HCT116 (cell line): ENCODE measurements around the gene ATP8A2. TPM values are rescaled to one million over a fixed set of nuclear protein-coding genes. Genes with fewer than 3 reads are reported as not detected.

Source experiments
- ATAC-seq: fragments of 200-7000 bp; cut with Tn5 transposase; 2 replicates; pipeline ENCODE4 v1.9.1; 2020; ENCODE audit warnings: mild to moderate bottlenecking, moderate library complexity
- BruUV-seq: library from RNA; stranded (reverse); fragments of 400-500 nt; replicated peaks from 2 replicates; lab custom pipeline; 2021; lab: Mats Ljungman, UMichigan
- CTCF ChIA-PET: fragments of 300-600 bp; sonication (Branson Sonifier 250); formaldehyde crosslinking; loops from one replicate; lab custom pipeline; 2021; ENCODE audit warnings: antibody characterized with exemption; lab: Charles Lee
- POLR2A ChIA-PET: fragments of 300-600, 350-600 bp; sonication (Branson Sonifier 250); formaldehyde crosslinking; loops from one replicate; lab custom pipeline; 2021; ENCODE audit warnings: antibody characterized with exemption; lab: Charles Lee
- RAD21 ChIA-PET, 2 experiments: fragments of 300-600 bp; sonication (Branson Sonifier 250); formaldehyde crosslinking; loops; one replicate each; lab custom pipeline; 2023; ENCODE audit warnings: low total read pairs in 2 of 2; ENCODE audit not compliant: uncharacterized antibody in 2 of 2, unreplicated experiment in 2 of 2, low non-redundant PET in 1 of 2; lab: Charles Lee
- DNase-seq: peaks from one replicate; pipeline ENCODE4 v3.0.0-alpha.2; 2010; ENCODE audit warnings: low read depth, low spot score
- H2AFZ ChIP-seq: fragments of 200-600 bp; shearing (Covaris generic), sonication (generic); 2 replicates; pipeline ENCODE4 v1.6.1; 2017; ENCODE audit warnings: low read depth, mixed run types, mixed read lengths, antibody characterized with exemption, low read length; ENCODE audit not compliant: poor library complexity, severe bottlenecking
- H3K27ac ChIP-seq: 2 replicates; pipeline ENCODE4 v1.5.1; 2012; ENCODE audit warnings: low read depth, low read length
- H3K27me3 ChIP-seq: fragments of 200-600 bp; sonication (generic); 2 replicates; pipeline ENCODE4 v1.6.1; 2016; ENCODE audit warnings: mixed run types, low read length, mixed read lengths; ENCODE audit not compliant: insufficient read depth
- H3K36me3 ChIP-seq, 2 experiments: fragments of 200-500 bp in 1 of 2; fragments of 200-600 bp in 1 of 2; sonication (Bioruptor generic) in 1 of 2; sonication (generic) in 1 of 2; 2 replicates each; pipeline versions ENCODE4 v1.5.1 to v1.6.1; 2014 to 2016; ENCODE audit warnings: low read length in 2 of 2, inconsistent platforms in 1 of 2, mixed read lengths in 1 of 2, mixed run types in 1 of 2; ENCODE audit not compliant: insufficient read depth in 2 of 2, control insufficient read depth in 1 of 2
- H3K4me1 ChIP-seq, 2 experiments: fragments of 200-600 bp in 1 of 2; sonication (generic) in 1 of 2; 2 replicates each; pipeline versions ENCODE4 v1.5.1 to v1.6.1; 2012 to 2017; ENCODE audit warnings: low read length in 2 of 2, inconsistent platforms in 1 of 2, mild to moderate bottlenecking in 1 of 2, mixed read lengths in 1 of 2, mixed run types in 1 of 2, moderate library complexity in 1 of 2; ENCODE audit not compliant: insufficient read depth in 2 of 2, control insufficient read depth in 1 of 2
- H3K4me2 ChIP-seq: fragments of 200-600 bp; sonication (generic); 2 replicates; pipeline ENCODE4 v1.6.1; 2017; ENCODE audit warnings: mixed run types, low read length, mixed read lengths
- H3K4me3 ChIP-seq, 2 experiments: fragments of 200-600 bp in 1 of 2; sonication (generic) in 1 of 2; replicated peaks in 1 of 2; 2 replicates each; pipeline ENCODE4 v1.5.1; 2011 to 2016; ENCODE audit warnings: low read length in 2 of 2, control low read depth in 1 of 2, low read depth in 1 of 2, mild to moderate bottlenecking in 1 of 2, mixed read lengths in 1 of 2, mixed run types in 1 of 2
- H3K79me2 ChIP-seq: fragments of 200-600 bp; sonication (generic); 2 replicates; pipeline ENCODE4 v1.6.1; 2017; ENCODE audit warnings: mild to moderate bottlenecking, mixed run types, low read length, moderate library complexity, mixed read lengths; ENCODE audit not compliant: insufficient read depth
- H3K9ac ChIP-seq: fragments of 200-600 bp; sonication (generic); 2 replicates; pipeline ENCODE4 v1.6.1; 2016; ENCODE audit warnings: low read length, mixed read lengths
- H3K9me2 ChIP-seq: fragments of 200-600 bp; sonication (generic), shearing (Covaris generic); 2 replicates; pipeline ENCODE4 v1.6.1; 2017; ENCODE audit warnings: mixed run types, mild to moderate bottlenecking, moderate library complexity; ENCODE audit not compliant: insufficient read depth
- H3K9me3 ChIP-seq, 2 experiments: fragments of 200-500 bp in 1 of 2; fragments of 200-600 bp in 1 of 2; sonication (Bioruptor generic) in 1 of 2; sonication (generic) in 1 of 2; 2 replicates each; pipeline ENCODE4 v1.6.1; 2014 to 2017; ENCODE audit warnings: low read length in 2 of 2, mixed read lengths in 2 of 2, inconsistent platforms in 1 of 2, low read depth in 1 of 2, mild to moderate bottlenecking in 1 of 2, mixed run types in 1 of 2, moderate library complexity in 1 of 2; ENCODE audit not compliant: control insufficient read depth in 1 of 2, insufficient read depth in 1 of 2
- H4K20me1 ChIP-seq: fragments of 200-600 bp; sonication (generic), shearing (Covaris generic); 2 replicates; pipeline ENCODE4 v1.6.1; 2017; ENCODE audit warnings: mixed run types, mild to moderate bottlenecking, moderate library complexity; ENCODE audit not compliant: insufficient read depth
- EGR1 ChIP-seq: IDR thresholded peaks from 2 replicates; pipeline ENCODE4 v1.6.1; 2012; ENCODE audit warnings: low read depth
- ELF1 ChIP-seq: IDR thresholded peaks from 2 replicates; pipeline ENCODE4 v1.6.1; 2012; ENCODE audit warnings: low read depth, borderline replicate concordance
- EZH2 ChIP-seq: fragments of 200-600 bp; sonication (generic); IDR thresholded peaks from 2 replicates; pipeline ENCODE4 v1.6.1; 2017; ENCODE audit warnings: antibody characterized with exemption, mixed run types
- FOSL1 ChIP-seq: IDR thresholded peaks from 2 replicates; pipeline ENCODE4 v1.6.1; 2012; ENCODE audit warnings: low read depth
- JUND ChIP-seq: IDR thresholded peaks from 2 replicates; pipeline ENCODE4 v1.6.1; 2012
- POLR2A ChIP-seq: IDR thresholded peaks from 2 replicates; pipeline ENCODE4 v1.7.0; 2011; ENCODE audit warnings: borderline replicate concordance; ENCODE audit not compliant: insufficient read depth, insufficient read length; ENCODE audit errors: extremely low read depth
- RAD21 ChIP-seq: IDR thresholded peaks from 2 replicates; pipeline ENCODE4 v1.6.1; 2012; ENCODE audit warnings: low read depth, mild to moderate bottlenecking
- SP1 ChIP-seq: IDR thresholded peaks from 2 replicates; pipeline ENCODE4 v1.6.1; 2012; ENCODE audit warnings: low read depth
- SRF ChIP-seq: IDR thresholded peaks from 2 replicates; pipeline ENCODE4 v1.6.1; 2012; ENCODE audit warnings: low read depth
- TCF7L2 ChIP-seq: IDR thresholded peaks from 2 replicates; pipeline ENCODE4 v1.7.0; 2011; ENCODE audit warnings: borderline replicate concordance, inconsistent platforms; ENCODE audit not compliant: insufficient read depth, insufficient read length; ENCODE audit errors: extremely low read depth
- YY1 ChIP-seq: IDR thresholded peaks from 2 replicates; pipeline ENCODE4 v1.6.1; 2011; ENCODE audit warnings: low read length, low read depth, moderate library complexity, mild to moderate bottlenecking; ENCODE audit not compliant: insufficient replicate concordance; ENCODE audit errors: extremely low read depth
- ZFX ChIP-seq: fragments of 450-650 bp; IDR thresholded peaks from 2 replicates; pipeline ENCODE4 v1.6.1; 2017
- ZNF274 ChIP-seq: fragments of 200-500 bp; sonication (Bioruptor generic); IDR thresholded peaks from 2 replicates; pipeline ENCODE4 v1.6.1; 2014; ENCODE audit warnings: mild to moderate bottlenecking, low read depth, low read length, inconsistent platforms
- intact Hi-C: fragments of 100-400 bp; cut with micrococcal nuclease; formaldehyde crosslinking; loops from 2 replicates; pipeline ENCODE4 v1.10.0; 2022
- total RNA-seq: library from RNA; stranded (reverse); gene quantifications from one replicate; pipeline ENCODE4 v1.2.1, GENCODE V29; 2021; ENCODE audit not compliant: unreplicated experiment
- TF ChIP-seq, protein P1 (sequence below), 3 experiments: fragments of 200-600 bp in 1 of 3; sonication (generic) in 1 of 3; IDR thresholded peaks in 2 of 3; conservative IDR thresholded peaks in 1 of 3; 2 replicates each; pipeline ENCODE4 v1.5.1; 2012 to 2017; ENCODE audit warnings: low read depth in 2 of 3, low read length in 2 of 3, antibody characterized with exemption in 1 of 3, borderline replicate concordance in 1 of 3, control low read depth in 1 of 3, mild to moderate bottlenecking in 1 of 3, mixed read lengths in 1 of 3, mixed run types in 1 of 3, moderate library complexity in 1 of 3; ENCODE audit not compliant: insufficient read depth in 1 of 3
- TF ChIP-seq, protein P2 (sequence below): IDR thresholded peaks from 2 replicates; pipeline ENCODE4 v1.6.1; 2012
- TF ChIP-seq, protein P3 (sequence below): IDR thresholded peaks from 2 replicates; pipeline ENCODE4 v1.6.1; 2011; ENCODE audit warnings: mild to moderate bottlenecking, low read length, moderate library complexity; ENCODE audit not compliant: insufficient replicate concordance; ENCODE audit errors: extremely low read depth

ATP8A2 gene
- total RNA-seq, 1 experiment from 2014 or later: not detected

DNA sequence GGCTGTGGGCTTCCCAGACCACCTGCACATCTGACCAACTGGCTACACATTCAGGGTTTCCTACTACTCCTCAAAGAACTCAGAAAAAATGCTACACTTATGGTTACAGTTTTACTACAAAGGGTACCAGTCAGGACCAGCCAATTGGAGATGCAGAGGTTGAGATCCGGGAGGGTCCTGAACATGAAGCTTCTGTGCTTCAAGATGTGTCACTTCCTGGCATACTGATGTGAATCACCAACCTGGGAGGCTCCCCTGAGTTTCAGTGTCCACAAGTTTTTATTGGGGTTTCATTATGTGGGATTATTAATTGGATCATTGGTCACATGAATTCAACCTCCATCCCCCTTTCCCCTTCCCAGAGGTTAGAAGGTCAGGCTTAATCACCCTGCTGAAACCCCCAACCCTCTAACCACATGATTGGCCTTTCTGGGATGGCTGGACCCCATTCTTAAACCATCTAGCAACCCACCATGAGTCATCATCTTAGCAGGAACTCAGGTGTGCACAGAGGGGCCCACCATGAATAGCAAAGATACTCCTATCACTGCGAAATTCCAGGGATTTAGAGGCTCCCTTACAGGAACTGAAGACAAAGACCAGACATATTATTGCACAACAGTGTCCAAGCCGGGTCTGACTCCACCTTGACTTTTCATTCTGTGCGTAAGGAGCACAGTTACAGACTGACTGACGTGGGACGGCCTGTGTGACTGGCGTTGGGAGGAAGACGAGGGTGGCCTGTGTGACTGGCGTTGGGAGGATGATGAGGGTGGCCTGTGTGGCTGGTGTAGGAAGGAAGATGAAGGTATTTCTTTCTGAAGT is 90.7 kb downstream of the ATP8A2 start:
- CTCF ChIA-PET: no interaction called here
- no peak overlapping the region for H3K9ac ChIP-seq
- H3K9me3 ChIP-seq: no peaks in the 10 kb centered on the region
- H3K4me1 ChIP-seq: peaks cover 0 to 10% of the 10 kb centered on the region in 2 experiments; a peak in 1 of 4 replicates
- no peaks in the 10 kb centered on the region for H3K79me2 ChIP-seq
- intact Hi-C loops: no loop called here
- ATAC-seq (no peak), DNase-seq (no peak)
- no peak overlapping the region for H3K27ac ChIP-seq
- RAD21 ChIA-PET: no interaction called here
- no peaks in the 10 kb centered on the region for H3K9me2 ChIP-seq
- H3K36me3 ChIP-seq: no peaks in the 10 kb centered on the region
- BruUV-seq: no TSS peak
- no peak overlapping the region for H3K4me2 ChIP-seq
- POLR2A ChIA-PET: no interaction called here
- no peak overlapping the region for H2AFZ ChIP-seq
- TF ChIP-seq EZH2 (no peak), EGR1 (no peak), TCF7L2 (no peak), SP1 (no peak), SRF (no peak), POLR2A (no peak), YY1 (no peak), FOSL1 (no peak), RAD21 (no peak), JUND (no peak), ELF1 (no peak), ZNF274 (no peak), ZFX (no peak)
- TF ChIP-seq, protein P1, sequence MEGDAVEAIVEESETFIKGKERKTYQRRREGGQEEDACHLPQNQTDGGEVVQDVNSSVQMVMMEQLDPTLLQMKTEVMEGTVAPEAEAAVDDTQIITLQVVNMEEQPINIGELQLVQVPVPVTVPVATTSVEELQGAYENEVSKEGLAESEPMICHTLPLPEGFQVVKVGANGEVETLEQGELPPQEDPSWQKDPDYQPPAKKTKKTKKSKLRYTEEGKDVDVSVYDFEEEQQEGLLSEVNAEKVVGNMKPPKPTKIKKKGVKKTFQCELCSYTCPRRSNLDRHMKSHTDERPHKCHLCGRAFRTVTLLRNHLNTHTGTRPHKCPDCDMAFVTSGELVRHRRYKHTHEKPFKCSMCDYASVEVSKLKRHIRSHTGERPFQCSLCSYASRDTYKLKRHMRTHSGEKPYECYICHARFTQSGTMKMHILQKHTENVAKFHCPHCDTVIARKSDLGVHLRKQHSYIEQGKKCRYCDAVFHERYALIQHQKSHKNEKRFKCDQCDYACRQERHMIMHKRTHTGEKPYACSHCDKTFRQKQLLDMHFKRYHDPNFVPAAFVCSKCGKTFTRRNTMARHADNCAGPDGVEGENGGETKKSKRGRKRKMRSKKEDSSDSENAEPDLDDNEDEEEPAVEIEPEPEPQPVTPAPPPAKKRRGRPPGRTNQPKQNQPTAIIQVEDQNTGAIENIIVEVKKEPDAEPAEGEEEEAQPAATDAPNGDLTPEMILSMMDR (IDR thresholded peaks at IDR 0.05 in 2 of 3, conservative IDR thresholded peaks at IDR 0.05 in 1 of 3; ENCODE audit: borderline replicate concordance in 1 of 3, insufficient read depth in 1 of 3, low read depth in 2 of 3, low read length in 2 of 3): no peak
- TF ChIP-seq, protein P2, sequence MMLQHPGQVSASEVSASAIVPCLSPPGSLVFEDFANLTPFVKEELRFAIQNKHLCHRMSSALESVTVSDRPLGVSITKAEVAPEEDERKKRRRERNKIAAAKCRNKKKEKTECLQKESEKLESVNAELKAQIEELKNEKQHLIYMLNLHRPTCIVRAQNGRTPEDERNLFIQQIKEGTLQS: no peak
- TF ChIP-seq, protein P3, sequence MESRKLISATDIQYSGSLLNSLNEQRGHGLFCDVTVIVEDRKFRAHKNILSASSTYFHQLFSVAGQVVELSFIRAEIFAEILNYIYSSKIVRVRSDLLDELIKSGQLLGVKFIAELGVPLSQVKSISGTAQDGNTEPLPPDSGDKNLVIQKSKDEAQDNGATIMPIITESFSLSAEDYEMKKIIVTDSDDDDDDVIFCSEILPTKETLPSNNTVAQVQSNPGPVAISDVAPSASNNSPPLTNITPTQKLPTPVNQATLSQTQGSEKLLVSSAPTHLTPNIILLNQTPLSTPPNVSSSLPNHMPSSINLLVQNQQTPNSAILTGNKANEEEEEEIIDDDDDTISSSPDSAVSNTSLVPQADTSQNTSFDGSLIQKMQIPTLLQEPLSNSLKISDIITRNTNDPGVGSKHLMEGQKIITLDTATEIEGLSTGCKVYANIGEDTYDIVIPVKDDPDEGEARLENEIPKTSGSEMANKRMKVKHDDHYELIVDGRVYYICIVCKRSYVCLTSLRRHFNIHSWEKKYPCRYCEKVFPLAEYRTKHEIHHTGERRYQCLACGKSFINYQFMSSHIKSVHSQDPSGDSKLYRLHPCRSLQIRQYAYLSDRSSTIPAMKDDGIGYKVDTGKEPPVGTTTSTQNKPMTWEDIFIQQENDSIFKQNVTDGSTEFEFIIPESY: no peak
- H3K4me3 ChIP-seq: no peak overlapping the region
- no peaks in the 10 kb centered on the region for H4K20me1 ChIP-seq
- peaks cover 32% of the 10 kb centered on the region; the same call in 1 of the 2 replicates for H3K27me3 ChIP-seq
